ENCODE measurements around the gene EMILIN1. TPM values are rescaled to one million over a fixed set of nuclear protein-coding genes. Genes with fewer than 3 reads are reported as not detected.
"Not testable (repeated sequence)": the region's sequence is repeated elsewhere in the genome, so short reads cannot be mapped to it uniquely, and the experiment has no call there.

EMILIN1 gene
- total RNA-seq, 1 donor from 2014 or later, result 180 TPM

DNA sequence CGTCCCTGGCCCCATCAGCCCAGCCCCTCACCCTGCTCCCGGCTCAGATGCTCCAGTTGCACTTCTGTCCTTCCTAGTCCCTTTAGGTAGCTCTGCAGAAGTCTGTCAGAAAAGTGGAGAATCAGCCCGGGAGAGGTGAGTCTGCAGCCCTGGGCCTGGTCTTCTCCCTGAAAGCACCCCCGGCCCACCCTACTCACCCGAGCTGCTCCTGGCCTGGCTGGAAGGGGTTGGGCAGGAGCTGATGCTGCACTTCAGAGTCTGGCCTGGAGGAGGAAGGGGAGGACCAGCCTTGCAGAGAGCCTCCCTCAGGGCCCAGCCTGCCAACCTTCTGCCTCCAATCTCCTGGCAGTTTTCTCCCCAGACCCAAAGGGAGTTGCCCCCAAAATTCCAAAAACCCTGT lies 23.9 kb downstream of the EMILIN1 start:
- no peak overlapping the region for H3K27ac Mint-ChIP-seq (ENCODE audit: unreplicated experiment)
- H3K4me1 Mint-ChIP-seq (ENCODE audit: low read depth), result peaks cover 7% of the 10 kb centered on the region
- H3K4me3 Mint-ChIP-seq (ENCODE audit: unreplicated experiment), result no peak overlapping the region
- DNase-seq (ENCODE audit: low spot score), result no peak
- H3K36me3 Mint-ChIP-seq (ENCODE audit: low read depth), result peaks cover 3% of the 10 kb centered on the region
- TF ChIP-seq, protein P1, sequence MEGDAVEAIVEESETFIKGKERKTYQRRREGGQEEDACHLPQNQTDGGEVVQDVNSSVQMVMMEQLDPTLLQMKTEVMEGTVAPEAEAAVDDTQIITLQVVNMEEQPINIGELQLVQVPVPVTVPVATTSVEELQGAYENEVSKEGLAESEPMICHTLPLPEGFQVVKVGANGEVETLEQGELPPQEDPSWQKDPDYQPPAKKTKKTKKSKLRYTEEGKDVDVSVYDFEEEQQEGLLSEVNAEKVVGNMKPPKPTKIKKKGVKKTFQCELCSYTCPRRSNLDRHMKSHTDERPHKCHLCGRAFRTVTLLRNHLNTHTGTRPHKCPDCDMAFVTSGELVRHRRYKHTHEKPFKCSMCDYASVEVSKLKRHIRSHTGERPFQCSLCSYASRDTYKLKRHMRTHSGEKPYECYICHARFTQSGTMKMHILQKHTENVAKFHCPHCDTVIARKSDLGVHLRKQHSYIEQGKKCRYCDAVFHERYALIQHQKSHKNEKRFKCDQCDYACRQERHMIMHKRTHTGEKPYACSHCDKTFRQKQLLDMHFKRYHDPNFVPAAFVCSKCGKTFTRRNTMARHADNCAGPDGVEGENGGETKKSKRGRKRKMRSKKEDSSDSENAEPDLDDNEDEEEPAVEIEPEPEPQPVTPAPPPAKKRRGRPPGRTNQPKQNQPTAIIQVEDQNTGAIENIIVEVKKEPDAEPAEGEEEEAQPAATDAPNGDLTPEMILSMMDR (IDR thresholded peaks at IDR 0.05), result no peak
- no peaks in the 10 kb centered on the region for H3K9me3 Mint-ChIP-seq (ENCODE audit: low read depth)
- peaks cover 1% of the 10 kb centered on the region for H3K27me3 Mint-ChIP-seq (ENCODE audit: low read depth)

GRCh38 chr2:27105981-27106380 lies 27.6 kb downstream of the EMILIN1 start:
- TF ChIP-seq, protein P1 (IDR thresholded peaks at IDR 0.05), result no peak
- H3K27me3 Mint-ChIP-seq (ENCODE audit: low read depth), result peaks cover 1% of the 10 kb centered on the region
- no peak overlapping the region for H3K4me3 Mint-ChIP-seq (ENCODE audit: unreplicated experiment)
- H3K9me3 Mint-ChIP-seq (ENCODE audit: low read depth), result no peaks in the 10 kb centered on the region
- H3K4me1 Mint-ChIP-seq (ENCODE audit: low read depth), result peaks cover 7% of the 10 kb centered on the region
- H3K36me3 Mint-ChIP-seq (ENCODE audit: low read depth), result peaks cover 3% of the 10 kb centered on the region
- DNase-seq (ENCODE audit: low spot score), result no peak
- H3K27ac Mint-ChIP-seq (ENCODE audit: unreplicated experiment), result no peak overlapping the region

- no peak overlapping the region for H3K27ac Mint-ChIP-seq (ENCODE audit: unreplicated experiment)
- peaks cover 3% of the 10 kb centered on the region for H3K36me3 Mint-ChIP-seq (ENCODE audit: low read depth)
- H3K4me3 Mint-ChIP-seq (ENCODE audit: unreplicated experiment), result no peak overlapping the region
- TF ChIP-seq, protein P1 (IDR thresholded peaks at IDR 0.05), result no peak
- no peaks in the 10 kb centered on the region for H3K9me3 Mint-ChIP-seq (ENCODE audit: low read depth)
- no peaks in the 10 kb centered on the region for H3K27me3 Mint-ChIP-seq (ENCODE audit: low read depth)
- DNase-seq (ENCODE audit: low spot score), result no peak
- H3K4me1 Mint-ChIP-seq (ENCODE audit: low read depth), result peaks cover 7% of the 10 kb centered on the region
These were observed 29.8 kb downstream of the EMILIN1 start for GRCh38 chr2:27108221-27108620.

- TF ChIP-seq, protein P1 (IDR thresholded peaks at IDR 0.05), result no peak
- H3K27me3 Mint-ChIP-seq (ENCODE audit: low read depth), result no peaks in the 10 kb centered on the region
- no peak for DNase-seq (ENCODE audit: low spot score)
- H3K9me3 Mint-ChIP-seq (ENCODE audit: low read depth), result no peaks in the 10 kb centered on the region
- peaks cover under 1% of the 10 kb centered on the region for H3K36me3 Mint-ChIP-seq (ENCODE audit: low read depth)
- H3K27ac Mint-ChIP-seq (ENCODE audit: unreplicated experiment), result no peak overlapping the region
- no peak overlapping the region for H3K4me3 Mint-ChIP-seq (ENCODE audit: unreplicated experiment)
- peaks cover 7% of the 10 kb centered on the region for H3K4me1 Mint-ChIP-seq (ENCODE audit: low read depth)
These were observed 30.7 kb downstream of the EMILIN1 start for GRCh38 chr2:27109083-27109482.

- not testable (repeated sequence) for DNase-seq (ENCODE audit: low spot score); H3K36me3 Mint-ChIP-seq (ENCODE audit: low read depth); H3K27ac Mint-ChIP-seq (ENCODE audit: unreplicated experiment); H3K4me1 Mint-ChIP-seq (ENCODE audit: low read depth); H3K9me3 Mint-ChIP-seq (ENCODE audit: low read depth); H3K27me3 Mint-ChIP-seq (ENCODE audit: low read depth); H3K4me3 Mint-ChIP-seq (ENCODE audit: unreplicated experiment)
These were observed 32.4 kb downstream of the EMILIN1 start for GRCh38 chr2:27110603-27111352.

DNA sequence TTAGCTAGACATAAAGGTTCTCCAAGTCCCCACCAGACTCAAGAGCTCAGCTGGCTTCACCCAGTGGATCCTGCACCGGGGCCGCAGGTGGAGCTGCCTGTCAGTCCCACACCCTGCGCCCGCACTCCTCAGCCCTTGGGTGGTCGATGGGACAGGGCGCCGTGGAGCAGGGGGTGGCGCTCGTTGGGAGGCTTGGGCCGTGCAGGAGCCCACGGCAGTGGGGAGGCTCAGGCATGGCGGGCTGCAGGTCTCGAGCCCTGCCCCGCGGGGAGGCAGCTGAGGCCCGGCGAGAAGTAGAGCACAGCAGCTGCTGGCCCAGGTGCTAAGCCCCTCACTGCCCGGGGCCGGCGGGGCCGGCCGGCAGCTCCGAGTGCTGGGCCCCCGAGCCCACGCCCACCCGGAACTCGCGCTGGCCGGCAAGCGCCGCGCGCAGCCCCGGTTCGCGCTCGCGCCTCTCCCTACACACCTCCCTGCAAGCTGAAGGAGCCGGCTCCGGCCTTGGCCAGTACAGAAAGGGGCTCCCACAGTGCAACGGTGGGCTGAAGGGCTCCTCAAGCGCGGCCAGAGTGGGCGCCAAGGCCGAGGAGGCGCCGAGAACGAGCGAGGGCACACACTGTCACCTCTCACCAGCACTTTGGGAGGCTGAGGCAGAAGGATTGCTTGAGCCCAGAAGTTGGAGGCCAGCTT lies 33.1 kb downstream of the EMILIN1 start:
- not testable (repeated sequence) for H3K9me3 Mint-ChIP-seq (ENCODE audit: low read depth); H3K4me3 Mint-ChIP-seq (ENCODE audit: unreplicated experiment); H3K27me3 Mint-ChIP-seq (ENCODE audit: low read depth); H3K36me3 Mint-ChIP-seq (ENCODE audit: low read depth); H3K27ac Mint-ChIP-seq (ENCODE audit: unreplicated experiment); DNase-seq (ENCODE audit: low spot score); H3K4me1 Mint-ChIP-seq (ENCODE audit: low read depth)
